ENCODE data around the gene NME3. TPM values are rescaled to one million over a fixed set of nuclear protein-coding genes. Genes with fewer than 3 reads are reported as not detected.

The NME3 gene
- total and polyA plus RNA-seq, 2 of the 13 experiments (the other 11 are each of a cell fraction or from before 2014, with no cell fraction given): 10.4 to 15.9 TPM

DNA sequence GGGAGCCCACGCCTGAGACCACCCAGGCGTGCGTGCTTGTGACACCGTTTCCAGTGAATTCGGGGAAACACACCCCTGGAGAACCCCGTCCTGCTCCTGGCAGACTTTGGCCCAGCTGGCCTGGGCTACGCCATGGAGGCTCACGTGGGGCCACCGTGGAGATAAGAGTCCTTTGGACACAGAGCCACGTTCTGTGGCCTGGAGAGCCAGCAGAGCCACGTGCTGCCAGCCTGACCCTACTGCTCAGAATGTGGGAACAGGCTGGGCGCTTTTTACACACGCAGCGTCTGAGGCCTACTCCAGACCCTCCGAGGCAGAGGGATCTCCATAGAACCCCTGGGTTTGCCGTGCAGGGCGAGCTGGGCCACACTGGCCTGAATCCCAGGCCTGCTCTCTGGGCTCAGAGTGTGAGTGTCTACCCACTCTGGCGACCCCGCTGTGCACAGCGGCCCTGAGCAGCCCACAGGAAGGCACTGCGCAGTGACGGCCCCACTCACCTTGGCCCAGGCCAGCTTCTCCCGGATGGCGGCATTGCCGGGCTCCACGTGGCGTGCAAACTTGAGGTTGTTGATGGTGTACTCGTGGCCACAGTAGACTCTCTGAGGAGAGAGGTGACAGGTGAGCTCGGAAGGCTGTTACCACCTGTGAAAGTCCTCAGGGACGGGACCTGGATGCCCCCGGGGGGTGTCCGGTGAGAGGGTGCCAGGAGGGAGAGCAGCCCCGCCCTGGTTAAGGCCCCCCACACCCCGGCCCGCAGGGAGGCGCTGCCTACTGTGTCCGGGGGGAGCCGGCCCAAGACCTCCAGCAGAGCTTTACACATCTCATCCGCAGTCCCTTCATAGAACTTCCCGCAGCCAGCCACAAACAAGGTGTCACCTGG lies 45.3 kb upstream of the NME3 start:
- H3K4me2 ChIP-seq (ENCODE audit: low read depth, low read length): no peak overlapping the region
- no TSS peak for BruUV-seq (replicated peaks)
- H3K4me1 ChIP-seq (ENCODE audit: insufficient read depth, low read length): peaks cover 10% of the 10 kb centered on the region
- no peak for ATAC-seq
- no peak for FAIRE-seq
- no peak overlapping the region for H3K27ac ChIP-seq (ENCODE audit: extremely low read length, insufficient read depth, low read length)
- intact Hi-C loops (cut with micrococcal nuclease; ENCODE audit: unreplicated experiment): no loop called here
- H3K9me3 ChIP-seq (ENCODE audit: low read length): no peaks in the 10 kb centered on the region
- CTCF ChIA-PET (ENCODE audit: low intra/inter-chr PET ratio, low total read pairs): no interaction called here
- in situ Hi-C loops (cut with HindIII; ENCODE audit: extremely low pct_ligation_motif_present, low pct_unique_long_range_greater_than_20kb): no loop called here
- peaks cover 5% of the 10 kb centered on the region; the same call in 1 of the 2 replicates for H4K20me1 ChIP-seq (ENCODE audit: insufficient read depth, low read length)
- no CpG with 5 or more reads among the region's 40 CpGs for whole genome bisulfite sequencing (ENCODE audit: low lambda C conversion rate)
- no peak overlapping the region for H2AFZ ChIP-seq (ENCODE audit: low read length)
- POLR2A ChIA-PET: no interaction called here
- no peaks in the 10 kb centered on the region for H3K79me2 ChIP-seq (ENCODE audit: insufficient read depth, low read length)
- no peak overlapping the region for H3K9ac ChIP-seq (ENCODE audit: insufficient read depth, low read depth, low read length)
- DNase-seq (ENCODE audit: low spot score): no peak
- no peaks in the 10 kb centered on the region for H3K27me3 ChIP-seq (ENCODE audit: control insufficient read depth in 1 of 2, insufficient read depth in 2 of 2, low read length in 2 of 2)
- H3K36me3 ChIP-seq (replicated peaks in 1 of 2; ENCODE audit: control insufficient read depth in 1 of 2, insufficient read depth in 2 of 2, low read length in 2 of 2): peaks cover 10 to 33% of the 10 kb centered on the region in 2 experiments; a peak in 4 of 5 replicates
- no peak overlapping the region for H3K4me3 ChIP-seq (replicated peaks in 1 of 3; ENCODE audit: insufficient read depth in 1 of 3, low read depth in 2 of 3, low read length in 3 of 3)
- TF ChIP-seq POLR2A (IDR thresholded peaks at IDR 0.05; ENCODE audit: insufficient read depth in 1 of 2, low read depth in 2 of 2, low read length in 2 of 2) (0 out of 4 replicates have a peak, but pooled peaks of 1 of the 2 experiments have one; percentile 24), AKAP8 (CRISPR knock-in tag; IDR thresholded peaks at IDR 0.05) (0 out of 2 replicates have a peak, but pooled peaks have one; percentile 27), GZF1 (CRISPR knock-in tag; IDR thresholded peaks at IDR 0.05) (no peak)

DNA sequence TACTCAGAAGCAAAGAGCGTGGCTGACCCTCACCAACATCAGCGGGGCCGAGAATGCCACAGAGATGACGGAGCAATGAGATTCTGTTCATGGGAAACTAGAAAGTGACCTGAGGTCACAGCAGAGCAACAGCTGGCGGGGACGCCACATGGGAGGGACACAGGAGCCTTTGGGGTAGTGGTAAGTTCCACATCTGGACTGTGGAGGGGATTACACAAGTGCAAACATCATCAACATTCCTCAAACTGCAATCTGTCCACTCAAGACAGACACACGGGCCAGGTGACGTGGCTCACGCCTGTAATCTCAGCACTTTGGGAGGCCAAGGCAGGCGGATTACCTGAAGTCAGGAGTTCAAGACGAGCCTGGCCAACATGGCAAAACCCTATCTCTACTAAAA lies 44.1 kb upstream of the NME3 start:
- Histone ChIP-seq H2AFZ (ENCODE audit: low read length) (no peak overlapping the region), H3K9ac (ENCODE audit: insufficient read depth, low read depth, low read length) (no peak overlapping the region), H4K20me1 (ENCODE audit: insufficient read depth, low read length) (peaks cover 5% of the 10 kb centered on the region; the same call in 1 of the 2 replicates), H3K4me3 (replicated peaks in 1 of 3; ENCODE audit: insufficient read depth in 1 of 3, low read depth in 2 of 3, low read length in 3 of 3) (no peak overlapping the region), H3K4me2 (ENCODE audit: low read depth, low read length) (no peak overlapping the region), H3K27ac (ENCODE audit: extremely low read length, insufficient read depth, low read length) (no peak overlapping the region), H3K9me3 (ENCODE audit: low read length) (no peaks in the 10 kb centered on the region), H3K27me3 (ENCODE audit: control insufficient read depth in 1 of 2, insufficient read depth in 2 of 2, low read length in 2 of 2) (no peaks in the 10 kb centered on the region), H3K36me3 (replicated peaks in 1 of 2; ENCODE audit: control insufficient read depth in 1 of 2, insufficient read depth in 2 of 2, low read length in 2 of 2) (peaks cover 7 to 23% of the 10 kb centered on the region in 2 experiments; a peak in 4 of 5 replicates), H3K79me2 (ENCODE audit: insufficient read depth, low read length) (no peaks in the 10 kb centered on the region), H3K4me1 (ENCODE audit: insufficient read depth, low read length) (peaks cover 10% of the 10 kb centered on the region)
- WGBS (ENCODE audit: low lambda C conversion rate): 96% methylated on average over 9 of the region's 11 CpGs
- in situ Hi-C loops (cut with HindIII; ENCODE audit: extremely low pct_ligation_motif_present, low pct_unique_long_range_greater_than_20kb) (no loop called here), intact Hi-C loops (cut with micrococcal nuclease; ENCODE audit: unreplicated experiment) (no loop called here)
- no peak for FAIRE-seq
- no TSS peak for BruUV-seq (replicated peaks)
- ChIA-PET CTCF (ENCODE audit: low intra/inter-chr PET ratio, low total read pairs) (no interaction called here), POLR2A (interaction anchor here (0.9 kb wide), 1 partner anchor 33 kb away, joined by 4 read pairs; the partner anchor contains the start of genes NUBP2 and SPSB3)
- DNase-seq (ENCODE audit: low spot score): no peak
- no peak for ATAC-seq
- TF ChIP-seq ZNF790 (CRISPR knock-in tag; IDR thresholded peaks at IDR 0.05; ENCODE audit: borderline replicate concordance) (no peak), SETDB1 (CRISPR knock-in tag; IDR thresholded peaks at IDR 0.05; ENCODE audit: borderline replicate concordance) (no peak), NCOA1 (CRISPR knock-in tag; IDR thresholded peaks at IDR 0.05) (no peak), NFKBIZ (CRISPR knock-in tag; IDR thresholded peaks at IDR 0.05) (no peak), RELA (CRISPR knock-in tag; IDR thresholded peaks at IDR 0.05) (no peak), PBX3 (CRISPR knock-in tag; IDR thresholded peaks at IDR 0.05; ENCODE audit: borderline replicate concordance) (no peak), ELF4 (CRISPR knock-in tag; IDR thresholded peaks at IDR 0.05; ENCODE audit: borderline replicate concordance) (no peak), POGK (CRISPR knock-in tag; conservative IDR thresholded peaks at IDR 0.05) (no peak), TOE1 (CRISPR knock-in tag; IDR thresholded peaks at IDR 0.05) (no peak)
- TF ChIP-seq, protein P1, sequence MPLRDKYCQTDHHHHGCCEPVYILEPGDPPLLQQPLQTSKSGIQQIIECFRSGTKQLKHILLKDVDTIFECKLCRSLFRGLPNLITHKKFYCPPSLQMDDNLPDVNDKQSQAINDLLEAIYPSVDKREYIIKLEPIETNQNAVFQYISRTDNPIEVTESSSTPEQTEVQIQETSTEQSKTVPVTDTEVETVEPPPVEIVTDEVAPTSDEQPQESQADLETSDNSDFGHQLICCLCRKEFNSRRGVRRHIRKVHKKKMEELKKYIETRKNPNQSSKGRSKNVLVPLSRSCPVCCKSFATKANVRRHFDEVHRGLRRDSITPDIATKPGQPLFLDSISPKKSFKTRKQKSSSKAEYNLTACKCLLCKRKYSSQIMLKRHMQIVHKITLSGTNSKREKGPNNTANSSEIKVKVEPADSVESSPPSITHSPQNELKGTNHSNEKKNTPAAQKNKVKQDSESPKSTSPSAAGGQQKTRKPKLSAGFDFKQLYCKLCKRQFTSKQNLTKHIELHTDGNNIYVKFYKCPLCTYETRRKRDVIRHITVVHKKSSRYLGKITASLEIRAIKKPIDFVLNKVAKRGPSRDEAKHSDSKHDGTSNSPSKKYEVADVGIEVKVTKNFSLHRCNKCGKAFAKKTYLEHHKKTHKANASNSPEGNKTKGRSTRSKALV (CRISPR knock-in tag; IDR thresholded peaks at IDR 0.05): no peak

All from HepG2 (cell line).